ENCODE data around the gene NXF1. TPM values are rescaled to one million over a fixed set of nuclear protein-coding genes. Genes with fewer than 3 reads are reported as not detected.
"Not testable (repeated sequence)": the region's sequence is repeated elsewhere in the genome, so short reads cannot be mapped to it uniquely, and the experiment has no call there.

NXF1 gene
- total RNA-seq, 1 donor from 2014 or later: 44.0 TPM

DNA sequence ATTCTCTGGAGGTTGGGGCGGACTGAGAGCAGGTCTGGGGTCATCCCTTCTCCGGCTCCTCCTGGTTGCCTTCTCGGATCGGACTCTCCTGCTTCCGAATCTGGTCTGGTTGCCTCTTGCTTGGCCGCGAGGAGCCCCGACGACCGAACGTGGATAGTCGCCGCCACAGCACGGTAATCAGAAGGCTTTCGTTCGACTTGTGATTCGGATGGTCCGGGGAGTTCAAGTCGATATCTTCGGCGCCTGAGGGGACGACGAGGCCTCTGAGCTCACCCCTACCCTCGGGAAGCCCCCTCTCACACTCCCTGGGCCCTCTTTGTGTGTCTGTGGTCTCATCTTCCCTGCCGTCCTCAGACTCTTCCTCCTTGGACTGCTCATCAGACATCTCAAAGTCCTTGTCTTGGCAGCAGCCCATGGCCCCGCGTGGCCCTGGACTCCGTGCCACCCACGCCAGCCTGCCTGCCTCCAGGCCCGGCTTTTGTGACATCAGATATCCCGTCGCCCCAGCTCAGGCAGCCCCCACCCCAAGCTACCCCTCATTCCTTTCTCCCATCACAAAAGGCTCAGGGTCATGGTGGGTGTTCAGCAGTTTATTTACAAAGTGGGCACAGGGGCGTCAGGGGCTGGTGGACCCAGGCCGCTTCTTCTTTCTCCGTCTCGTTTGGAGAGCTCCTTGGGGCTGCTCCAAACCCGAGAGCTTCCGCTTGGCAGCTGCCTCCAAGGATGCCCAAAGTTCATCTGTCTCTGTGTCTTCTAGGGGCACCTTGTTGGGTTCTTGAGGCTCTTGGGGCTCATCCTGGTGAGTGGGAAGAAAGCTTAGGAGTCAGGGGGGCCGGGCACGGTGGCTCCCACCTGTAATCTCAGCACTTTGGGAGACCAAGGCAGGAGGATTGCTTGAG is 27.3 kb upstream of the NXF1 start, which contains the start of gene TEX54:
TEX54 (minus strand) TSS at position 506 of the 899 bp plus-strand sequence.
- DNase-seq (ENCODE audit: low read depth): peak; percentile 43

DNA sequence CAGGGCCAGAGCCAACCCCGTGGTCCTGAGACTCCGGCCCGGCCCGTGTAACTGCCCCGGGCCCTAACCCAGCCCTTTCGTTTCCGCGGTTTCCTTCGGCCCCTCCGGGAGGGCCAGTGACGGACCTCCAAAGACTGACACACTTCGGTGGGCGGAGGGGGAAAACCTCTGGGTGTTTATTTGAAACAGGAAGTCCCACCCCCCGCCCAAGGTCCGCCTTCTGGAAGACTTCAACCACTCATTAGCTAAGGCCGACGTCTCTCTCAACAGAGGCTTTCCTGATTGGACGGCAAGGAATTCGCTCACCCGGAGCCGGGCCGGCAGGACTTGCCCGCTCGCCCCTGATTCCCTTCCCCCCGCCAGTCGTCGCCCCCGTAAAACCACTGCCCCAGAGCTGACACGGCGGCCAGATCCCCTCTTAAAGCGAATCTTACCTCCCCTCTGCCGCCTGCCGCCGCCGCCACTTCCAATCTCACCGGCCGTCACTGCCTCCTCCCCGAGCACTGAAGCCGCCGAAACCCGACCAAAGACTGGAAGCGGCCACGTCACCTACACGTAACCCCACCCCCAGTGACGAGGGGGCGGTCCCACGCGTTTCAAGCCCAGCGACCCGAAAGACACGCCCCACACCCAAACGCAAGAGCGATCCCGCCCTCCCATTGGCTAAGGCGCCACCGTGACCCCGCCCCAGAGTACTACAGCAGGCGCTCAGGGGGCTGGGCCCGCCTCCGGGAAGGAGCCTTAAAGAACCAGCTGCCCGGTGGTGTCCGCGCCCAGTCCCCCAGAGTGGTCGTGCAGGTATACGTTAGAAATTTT is 26.5 kb upstream of the NXF1 start, which contains the start of gene STX5:
STX5 (minus strand) TSS at position 532 of the 816 bp plus-strand sequence. CDS start 808 bp downstream, outside the sequence.
- peak; percentile 98 for DNase-seq (ENCODE audit: low read depth)

DNA sequence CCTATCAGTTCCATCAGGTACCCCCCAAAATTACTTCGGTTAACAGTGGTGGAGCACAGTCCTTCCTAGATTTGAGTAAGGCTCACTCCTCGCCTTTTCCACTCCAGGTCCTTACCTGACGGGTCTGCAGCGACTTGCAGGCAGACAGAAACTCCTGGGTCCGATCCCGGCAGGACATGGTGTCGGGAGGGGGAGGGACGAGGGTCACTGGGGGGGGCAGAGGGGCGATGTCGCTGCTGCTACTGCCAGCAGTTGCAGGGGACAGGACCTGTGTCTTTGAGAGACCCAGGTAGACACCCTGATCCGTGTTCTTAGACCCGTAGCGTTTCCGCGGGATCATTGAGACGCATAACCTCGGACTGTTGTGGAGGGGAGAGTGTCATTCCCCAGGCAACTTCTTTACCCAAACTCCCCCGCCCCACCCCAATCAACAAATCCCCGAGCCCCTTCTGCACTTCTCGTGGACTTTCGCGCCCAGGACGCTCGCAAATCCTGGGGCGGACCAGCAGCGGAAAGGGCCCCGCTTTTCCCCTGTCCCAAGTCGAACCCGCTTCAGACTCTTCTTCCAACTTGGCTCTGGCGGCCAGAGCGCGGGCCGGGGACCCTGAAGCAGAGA is 25.8 kb upstream of the NXF1 start:
- DNase-seq (ENCODE audit: low read depth): no peak

DNA sequence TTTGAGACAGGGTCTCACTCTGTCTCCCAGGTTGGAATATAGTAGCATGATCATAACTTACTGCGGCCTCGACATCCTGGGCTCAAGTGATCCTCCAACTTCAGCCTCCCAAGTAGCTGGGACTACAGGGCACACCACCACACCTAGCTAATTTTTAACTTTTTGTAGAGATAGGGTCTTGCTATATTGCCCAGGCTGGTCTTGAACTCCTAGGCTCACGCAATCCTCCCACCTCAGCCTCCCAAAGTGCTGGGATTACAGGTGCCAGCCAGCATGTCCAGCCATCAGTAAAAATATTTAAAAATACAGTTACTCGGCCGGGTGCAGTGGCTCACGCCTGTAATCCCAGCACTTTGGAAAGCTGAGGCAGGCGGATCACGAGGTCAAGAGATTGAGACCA is 22.9 kb upstream of the NXF1 start:
- not testable (repeated sequence) for DNase-seq (ENCODE audit: low read depth)

DNA sequence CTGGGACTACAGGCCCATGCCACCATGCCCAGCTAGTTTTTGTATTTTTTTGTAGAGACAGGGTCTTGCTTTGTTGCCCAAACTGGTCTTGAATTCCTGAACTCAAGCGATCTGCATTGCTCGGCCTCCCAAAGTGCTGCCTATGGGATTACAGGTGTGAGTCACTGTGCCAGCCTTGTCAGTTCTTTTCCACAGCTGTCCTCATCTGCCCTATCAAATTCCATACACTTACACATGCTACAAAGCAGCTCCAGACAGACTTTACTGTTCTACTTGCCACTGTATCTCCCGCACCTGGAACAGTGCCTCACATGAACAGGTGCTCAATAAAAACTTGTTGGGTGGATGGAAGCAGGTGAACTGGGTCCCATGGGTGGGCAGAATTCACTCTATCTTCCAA is 18.4 kb upstream of the NXF1 start:
- DNase-seq (ENCODE audit: low read depth): peak; percentile 13

DNA sequence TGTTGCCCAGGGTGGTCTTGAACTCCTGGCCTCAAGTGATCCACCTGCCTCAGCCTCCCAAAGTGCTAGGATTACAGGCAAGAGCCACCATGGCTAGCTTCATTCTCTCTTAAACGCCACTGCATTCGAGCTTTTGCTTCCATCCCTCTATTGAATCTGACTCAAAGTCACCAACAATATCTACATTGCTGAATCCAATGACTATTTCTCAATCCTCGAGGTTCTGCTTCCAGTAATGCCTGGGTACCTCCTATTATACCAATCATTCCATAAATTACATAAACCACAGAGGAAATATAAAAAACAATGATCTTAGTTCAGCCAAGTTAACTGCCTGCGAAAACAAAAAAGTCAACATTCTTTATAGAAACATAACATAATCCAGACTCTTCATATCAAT is 11.9 kb upstream of the NXF1 start:
- DNase-seq (ENCODE audit: low read depth): no peak

DNA sequence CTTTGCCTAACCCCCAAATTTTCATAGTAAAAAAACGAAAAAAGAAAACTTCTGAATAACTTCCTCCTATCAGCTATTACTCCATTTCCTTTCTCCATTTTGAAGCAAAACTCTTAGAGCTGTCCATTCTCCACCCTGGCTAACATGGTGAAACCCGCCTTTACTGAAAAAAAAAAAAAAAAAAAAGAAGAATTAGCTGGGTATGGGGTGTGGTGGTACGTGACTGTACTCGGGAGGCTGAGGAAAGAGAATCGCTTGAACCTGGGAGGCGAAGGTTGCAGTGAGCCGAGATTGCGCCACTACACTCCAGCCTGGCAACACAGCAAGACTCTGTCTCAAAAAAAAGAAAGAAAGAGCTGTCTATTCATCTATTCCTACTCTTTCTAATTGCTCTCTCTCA is 11.3 kb upstream of the NXF1 start:
- DNase-seq (ENCODE audit: low read depth): no peak

DNA sequence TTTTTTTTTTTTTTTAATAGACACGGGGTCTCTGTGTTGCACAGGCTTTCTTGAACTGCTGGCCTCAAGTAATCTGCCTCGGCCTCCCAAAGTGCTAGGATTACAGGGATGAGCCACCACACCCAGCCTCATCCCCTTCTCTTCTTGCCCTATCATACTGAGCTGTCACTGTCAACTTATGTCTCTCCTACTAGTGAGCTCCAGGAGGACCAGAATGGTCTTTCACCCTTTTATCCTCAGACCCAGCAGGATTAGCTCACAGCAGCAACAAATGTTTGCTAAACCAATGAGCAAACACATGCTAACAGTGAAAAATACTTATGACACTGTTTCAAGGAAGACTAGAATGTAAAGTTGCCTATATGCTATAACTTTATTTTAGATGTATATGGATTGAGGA is 6.4 kb upstream of the NXF1 start:
- DNase-seq (ENCODE audit: low read depth): no peak

DNA sequence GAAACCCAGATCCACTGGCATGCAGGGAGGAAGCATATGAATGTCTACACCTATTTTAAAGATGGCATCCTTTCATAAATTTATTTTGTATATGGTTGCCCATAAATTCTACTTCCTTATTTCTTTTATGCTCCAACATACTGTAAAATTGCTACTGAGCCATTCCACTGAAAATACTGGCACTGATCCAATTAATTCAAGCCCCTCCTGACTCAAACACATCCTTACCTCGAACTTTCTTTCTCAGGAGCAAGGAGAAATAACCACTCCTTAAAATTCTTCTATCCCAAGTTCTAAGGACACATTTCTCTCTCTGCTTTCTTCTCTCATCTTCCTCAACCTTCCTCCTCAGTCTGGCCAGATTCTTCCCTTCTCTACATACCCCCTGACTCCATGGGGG is 5.5 kb upstream of the NXF1 start:
- DNase-seq (ENCODE audit: low read depth): no peak

DNA sequence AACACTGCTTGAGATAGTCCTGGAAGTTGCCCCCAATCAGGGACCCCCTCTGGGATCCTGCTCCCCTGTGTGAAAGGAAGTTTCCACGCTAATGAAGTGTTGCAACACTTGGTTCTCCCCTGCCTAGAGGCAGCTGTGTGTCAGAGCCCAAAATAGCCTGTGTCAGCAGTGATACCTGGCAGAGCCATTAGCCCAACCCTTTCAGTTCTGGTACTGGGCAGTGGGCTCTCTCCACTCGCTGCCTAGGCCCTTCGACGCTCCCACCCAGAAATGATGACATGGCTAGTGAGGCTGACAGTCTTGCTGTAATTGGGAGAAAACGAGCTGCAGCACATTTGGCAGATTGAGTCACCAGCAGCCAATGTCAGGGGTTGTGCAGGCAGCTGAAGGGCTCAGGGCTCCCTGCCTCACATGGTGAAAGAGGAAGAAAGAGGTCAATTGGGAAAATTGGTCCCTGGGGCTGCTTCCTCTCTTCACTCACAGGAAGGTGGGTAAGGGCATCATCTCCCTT is 1.4 kb upstream of the NXF1 start:
- peak; percentile 65 for DNase-seq (ENCODE audit: low read depth)

DNA sequence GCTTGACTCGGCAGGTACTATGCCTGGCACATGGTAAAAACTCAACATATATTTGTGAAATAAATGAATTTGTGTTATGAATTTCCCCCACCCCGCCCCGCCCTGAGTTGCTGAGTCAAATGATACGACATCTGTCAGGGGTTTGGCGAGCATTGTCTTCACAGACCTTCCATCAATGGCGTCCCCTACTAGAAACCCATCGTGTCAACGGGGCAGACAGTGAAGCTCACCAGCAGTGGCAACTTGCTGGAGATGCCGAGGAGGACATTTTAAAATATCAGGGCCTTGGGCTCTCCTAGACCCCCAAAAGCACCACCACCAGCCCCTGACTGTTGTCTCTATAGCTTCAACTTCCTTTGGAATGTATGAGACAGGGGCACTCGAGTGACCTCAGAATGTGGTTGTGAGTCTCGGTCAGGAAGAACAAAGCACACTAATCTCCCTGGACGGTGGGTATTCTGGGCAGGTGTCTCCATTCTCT is 761 bp upstream of the NXF1 start:
- peak; percentile 67 for DNase-seq (ENCODE audit: low read depth)

DNA sequence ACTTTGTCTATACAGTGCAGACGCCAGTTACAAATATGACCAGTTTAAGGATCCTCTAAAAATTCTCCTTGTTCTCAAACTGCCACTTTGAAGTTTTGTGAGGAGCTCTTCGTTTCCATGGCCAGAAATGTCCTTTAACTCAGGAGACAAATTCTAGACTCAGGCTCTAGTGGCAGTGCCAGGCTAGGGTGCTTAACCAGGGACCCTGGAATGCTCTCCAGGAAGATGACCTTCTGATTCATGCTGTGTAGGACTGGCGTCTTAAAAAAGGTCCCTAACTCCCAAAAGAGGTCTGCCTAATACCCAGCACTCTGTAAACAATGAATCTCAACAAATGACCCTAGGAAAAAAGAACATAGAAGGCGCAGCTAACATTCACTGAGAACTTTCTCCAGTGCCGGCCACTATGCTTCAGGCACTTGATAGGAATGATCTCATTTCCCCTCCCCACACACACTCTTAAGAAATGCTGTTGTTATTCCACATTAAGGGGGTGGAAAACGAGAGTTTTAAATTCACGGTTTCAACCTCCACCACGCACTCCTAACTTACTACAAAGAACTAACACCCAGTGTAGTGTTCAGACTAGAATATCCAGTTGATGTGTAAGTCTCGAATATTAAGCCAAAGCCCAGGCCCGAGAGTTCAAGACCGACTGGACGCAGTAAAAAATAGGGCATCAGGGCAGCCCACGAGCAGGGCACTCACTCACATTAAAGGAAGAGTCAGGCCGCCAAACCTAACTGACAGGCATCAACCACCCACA is 747 bp downstream of the NXF1 start:
- peak; percentile 16 for DNase-seq (ENCODE audit: low read depth)

DNA sequence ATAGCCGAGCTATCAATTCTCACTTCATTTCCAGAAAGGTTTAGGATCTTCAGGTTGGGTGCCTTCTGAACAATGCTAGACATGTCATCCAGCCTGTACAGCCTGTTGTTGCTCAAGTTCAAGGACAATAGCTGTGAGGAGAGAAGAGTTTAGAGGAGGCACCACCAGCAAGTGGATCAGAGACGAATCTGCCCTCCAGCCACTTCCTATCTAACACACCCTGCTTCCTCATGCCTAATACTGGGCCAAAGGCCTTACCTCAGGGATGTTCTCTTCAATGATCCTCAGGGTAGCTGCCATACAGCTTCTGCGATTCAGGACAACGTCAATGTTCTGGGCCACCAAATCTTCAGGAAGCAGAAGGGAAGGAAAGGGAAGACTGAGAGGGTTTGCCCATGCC is 4.2 kb downstream of the NXF1 start:
- DNase-seq (ENCODE audit: low read depth): no peak

DNA sequence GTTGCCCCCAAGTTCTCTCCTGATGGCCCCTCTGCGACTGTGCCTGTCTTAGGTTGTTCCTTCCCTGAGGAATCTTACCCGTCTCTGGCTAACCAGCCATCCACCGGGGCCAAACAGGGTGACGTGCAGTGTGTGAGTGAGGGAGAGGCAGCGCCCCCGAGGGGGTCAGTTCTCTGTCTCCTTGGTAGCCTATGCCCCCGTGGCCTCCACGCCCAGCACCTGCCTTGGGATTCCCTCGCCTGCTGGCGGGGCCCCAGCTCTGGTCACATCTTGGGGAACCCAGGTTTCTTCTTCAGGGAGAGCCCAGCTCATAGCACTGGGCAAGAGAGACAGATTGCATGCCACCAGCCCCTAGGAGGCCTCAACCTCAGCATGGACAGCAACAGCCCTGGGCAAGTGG is 5.8 kb downstream of the NXF1 start:
- DNase-seq (ENCODE audit: low read depth): no peak

DNA sequence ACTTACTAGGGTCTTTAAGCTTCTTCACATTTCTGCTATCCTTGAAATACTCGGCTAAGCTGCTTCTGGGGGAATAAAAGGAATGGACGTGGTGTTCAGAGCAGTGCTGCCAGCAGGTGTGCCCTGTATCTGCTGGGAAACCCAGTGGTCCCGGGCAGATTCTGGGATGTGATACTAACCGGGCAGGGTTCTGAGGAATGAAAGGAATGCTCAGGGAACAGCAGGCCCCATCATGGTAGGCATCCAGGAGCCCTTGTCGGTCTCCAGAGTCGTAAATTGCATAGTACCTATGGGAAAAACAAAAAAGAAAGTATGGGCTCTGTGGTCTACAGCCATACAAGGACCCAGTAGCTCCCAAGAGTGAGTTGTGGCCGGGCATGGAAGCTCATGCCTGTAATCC is 9.0 kb downstream of the NXF1 start:
- DNase-seq (ENCODE audit: low read depth): no peak

DNA sequence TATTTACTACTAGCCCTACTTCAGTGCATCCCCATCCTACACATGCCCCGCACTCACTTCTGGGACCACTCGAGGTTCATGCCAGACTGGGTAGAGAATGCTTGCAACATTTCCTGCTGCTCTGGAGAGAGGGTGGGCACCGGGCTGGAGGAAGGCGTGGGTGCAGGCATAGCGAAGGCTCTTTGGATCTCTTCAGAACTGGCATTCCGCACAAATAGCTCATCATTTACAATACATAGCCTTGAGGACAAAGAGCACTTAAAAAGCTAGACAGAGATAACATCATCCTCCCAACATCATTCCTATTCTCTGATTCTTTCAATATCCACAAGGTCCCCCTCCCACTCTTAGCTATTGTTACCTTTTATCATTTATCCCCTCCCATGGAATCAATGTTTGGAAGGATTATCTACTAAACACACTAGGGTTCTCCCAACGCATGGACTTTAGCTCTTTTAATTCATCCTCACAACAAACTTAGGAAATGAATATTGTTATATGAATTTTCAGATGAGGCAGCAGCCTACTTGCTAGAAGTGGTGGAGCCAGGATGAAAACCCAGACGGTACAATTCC is 11.0 kb downstream of the NXF1 start:
- DNase-seq (ENCODE audit: low read depth): no peak

DNA sequence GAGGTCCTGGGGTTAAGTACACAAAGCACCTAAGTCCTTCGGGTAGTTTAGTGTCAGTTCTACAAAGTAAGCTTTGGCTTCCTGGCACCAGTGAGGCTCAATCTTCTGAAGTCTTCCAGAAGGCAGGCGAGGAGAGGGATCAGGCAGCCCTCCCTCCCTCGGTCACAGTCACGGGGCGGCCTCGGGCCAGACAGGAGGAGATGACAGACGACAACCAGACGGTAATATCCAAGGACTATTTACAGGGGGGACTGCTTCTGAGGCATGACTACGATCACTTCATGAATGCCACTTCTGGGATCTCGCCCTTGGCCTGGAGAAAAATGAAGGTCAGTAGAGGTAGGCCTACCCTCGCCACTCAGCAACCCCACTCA is 13.1 kb downstream of the NXF1 start:
- no peak for DNase-seq (ENCODE audit: low read depth)

DNA sequence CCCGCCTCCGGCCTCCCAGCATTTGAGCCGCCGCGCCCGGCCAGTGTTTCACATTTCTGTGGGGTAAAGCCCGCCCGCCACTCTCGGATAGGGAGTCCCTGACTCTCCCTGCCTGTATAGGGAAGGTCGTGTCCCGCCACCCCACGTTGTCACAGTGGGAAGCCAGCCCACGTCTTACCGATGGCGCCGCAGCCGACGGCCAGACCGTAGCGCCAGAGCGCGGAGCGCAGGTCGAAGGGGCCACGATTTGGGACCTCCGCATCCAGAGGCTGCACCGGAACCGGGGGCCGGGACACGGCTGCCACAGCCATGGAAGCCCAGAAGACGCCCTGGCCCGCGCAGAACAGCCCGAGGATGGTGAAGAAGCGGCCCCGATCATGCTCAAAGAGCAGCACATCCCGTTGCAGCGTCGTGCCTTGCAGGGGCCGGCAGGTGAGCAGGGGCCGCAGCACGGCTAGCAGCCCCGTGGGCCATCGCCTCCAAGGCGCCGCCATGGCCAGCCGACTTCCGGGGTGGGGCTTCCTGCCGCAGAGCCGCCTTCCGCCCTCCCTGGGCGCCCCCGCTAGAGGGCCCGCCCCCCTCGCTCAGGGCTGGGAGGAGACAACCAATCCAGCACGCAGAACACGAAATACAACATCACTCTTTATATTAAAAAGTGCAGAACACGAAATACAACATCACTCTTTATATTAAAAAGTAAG is 13.6 kb downstream of the NXF1 start, which contains the start of gene TMEM223:
TMEM223 (minus strand) TSS at position 506 of the 701 bp plus-strand sequence; CDS start at position 494, 12 bp downstream.
- peak; percentile 81 for DNase-seq (ENCODE audit: low read depth)

DNA sequence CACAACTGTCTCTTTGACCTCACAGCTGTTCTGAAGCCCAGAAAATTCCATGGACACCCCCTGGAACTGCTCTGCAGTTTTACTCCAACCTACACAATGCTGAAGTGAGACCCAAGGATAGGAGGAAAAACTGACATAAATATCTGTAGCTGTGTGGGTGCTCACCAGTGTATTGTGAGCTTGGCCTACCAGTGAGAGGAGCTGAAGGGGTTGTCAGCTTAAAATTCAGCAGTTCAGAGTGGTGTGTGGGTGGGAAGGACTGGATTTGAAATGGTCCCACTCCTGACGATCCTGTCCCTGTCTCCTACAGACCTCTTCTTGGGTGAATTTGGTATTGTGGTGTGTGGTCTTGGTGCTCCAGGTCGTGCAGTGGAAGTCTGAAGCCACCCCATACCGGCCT is 15.7 kb downstream of the NXF1 start:
- no peak for DNase-seq (ENCODE audit: low read depth)
